ENCODE measurements around the gene CD28.

The CD28 gene

DNA sequence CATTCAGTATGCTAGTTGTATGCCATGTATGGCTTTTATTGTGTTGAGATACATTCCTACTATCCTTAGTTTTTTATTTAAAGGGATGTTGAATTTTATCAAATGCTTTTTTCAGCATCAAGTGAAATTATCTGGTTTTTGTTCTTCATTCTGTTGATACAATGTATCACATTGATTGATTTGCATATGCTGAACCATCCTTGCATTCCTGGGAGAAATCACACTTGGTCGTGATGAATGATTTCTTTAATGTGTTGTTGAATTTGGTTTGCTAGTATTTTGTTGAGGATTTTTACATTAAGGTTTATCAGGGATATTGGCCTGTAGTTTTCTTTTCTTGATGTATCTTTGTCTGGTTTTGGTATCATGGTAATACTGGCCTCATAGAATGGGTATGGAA lies 49.7 kb downstream of the CD28 start:
- peaks cover 4% of the 10 kb centered on the region for H3K27me3 Mint-ChIP-seq (ENCODE audit: low read depth)
- H3K27ac Mint-ChIP-seq: no peak overlapping the region
- no peak overlapping the region for H3K4me3 Mint-ChIP-seq
- TF ChIP-seq, protein P1, sequence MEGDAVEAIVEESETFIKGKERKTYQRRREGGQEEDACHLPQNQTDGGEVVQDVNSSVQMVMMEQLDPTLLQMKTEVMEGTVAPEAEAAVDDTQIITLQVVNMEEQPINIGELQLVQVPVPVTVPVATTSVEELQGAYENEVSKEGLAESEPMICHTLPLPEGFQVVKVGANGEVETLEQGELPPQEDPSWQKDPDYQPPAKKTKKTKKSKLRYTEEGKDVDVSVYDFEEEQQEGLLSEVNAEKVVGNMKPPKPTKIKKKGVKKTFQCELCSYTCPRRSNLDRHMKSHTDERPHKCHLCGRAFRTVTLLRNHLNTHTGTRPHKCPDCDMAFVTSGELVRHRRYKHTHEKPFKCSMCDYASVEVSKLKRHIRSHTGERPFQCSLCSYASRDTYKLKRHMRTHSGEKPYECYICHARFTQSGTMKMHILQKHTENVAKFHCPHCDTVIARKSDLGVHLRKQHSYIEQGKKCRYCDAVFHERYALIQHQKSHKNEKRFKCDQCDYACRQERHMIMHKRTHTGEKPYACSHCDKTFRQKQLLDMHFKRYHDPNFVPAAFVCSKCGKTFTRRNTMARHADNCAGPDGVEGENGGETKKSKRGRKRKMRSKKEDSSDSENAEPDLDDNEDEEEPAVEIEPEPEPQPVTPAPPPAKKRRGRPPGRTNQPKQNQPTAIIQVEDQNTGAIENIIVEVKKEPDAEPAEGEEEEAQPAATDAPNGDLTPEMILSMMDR (IDR thresholded peaks at IDR 0.05; ENCODE audit: unreplicated experiment in 3 of 3): no peak
- H3K36me3 Mint-ChIP-seq (ENCODE audit: low read depth): peaks cover 10% of the 10 kb centered on the region
- peaks cover 43% of the 10 kb centered on the region for H3K9me3 Mint-ChIP-seq
- no peaks in the 10 kb centered on the region for H3K4me1 Mint-ChIP-seq

DNA sequence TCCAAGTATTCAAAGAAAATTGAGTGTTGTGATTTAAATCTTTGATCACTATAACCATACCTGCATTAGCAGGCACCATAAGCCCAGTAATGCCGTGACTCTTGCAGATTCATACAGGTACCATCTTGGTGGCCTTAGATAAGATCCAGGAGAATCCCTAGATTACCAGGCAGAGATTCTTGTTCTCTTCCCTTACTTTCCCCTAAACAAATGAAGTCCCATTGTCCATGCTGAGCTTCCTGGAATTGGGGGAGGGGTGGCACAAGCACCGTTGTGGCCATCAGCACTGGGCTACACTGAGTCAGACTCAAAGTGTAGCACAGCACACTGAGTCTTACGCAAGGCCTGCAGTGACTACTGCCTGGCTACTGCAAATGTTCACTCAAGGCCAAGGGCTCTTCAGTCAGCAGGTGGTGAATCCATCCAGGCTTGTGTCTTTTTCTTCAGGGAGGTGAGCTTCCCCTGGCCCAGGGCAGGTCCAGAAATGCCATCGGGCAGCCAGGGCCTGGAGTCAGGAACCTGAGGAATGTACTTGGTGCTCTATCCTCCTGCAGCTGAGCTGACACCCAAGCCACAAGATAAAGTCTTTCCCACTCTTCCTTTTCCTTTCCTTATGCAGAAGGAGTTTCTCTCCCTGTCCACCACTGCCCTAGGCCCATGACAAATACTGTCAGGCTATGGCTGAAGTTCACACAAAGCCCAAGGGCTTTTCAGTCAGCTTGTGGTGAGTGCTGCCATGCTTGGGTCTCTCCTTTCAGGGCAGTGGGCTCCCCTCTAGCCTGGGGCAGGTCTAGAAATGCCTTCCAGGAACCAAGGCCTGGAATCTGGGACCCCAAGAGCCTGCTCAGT lies 52.6 kb downstream of the CD28 start:
- Mint-ChIP-seq H3K4me1 (no peaks in the 10 kb centered on the region), H3K36me3 (ENCODE audit: low read depth) (peaks cover 10% of the 10 kb centered on the region), H3K27ac (no peak overlapping the region), H3K4me3 (no peak overlapping the region), H3K27me3 (ENCODE audit: low read depth) (peaks cover 4% of the 10 kb centered on the region), H3K9me3 (peaks cover 38% of the 10 kb centered on the region)
- TF ChIP-seq, protein P1 (IDR thresholded peaks at IDR 0.05; ENCODE audit: unreplicated experiment in 3 of 3): no peak

DNA sequence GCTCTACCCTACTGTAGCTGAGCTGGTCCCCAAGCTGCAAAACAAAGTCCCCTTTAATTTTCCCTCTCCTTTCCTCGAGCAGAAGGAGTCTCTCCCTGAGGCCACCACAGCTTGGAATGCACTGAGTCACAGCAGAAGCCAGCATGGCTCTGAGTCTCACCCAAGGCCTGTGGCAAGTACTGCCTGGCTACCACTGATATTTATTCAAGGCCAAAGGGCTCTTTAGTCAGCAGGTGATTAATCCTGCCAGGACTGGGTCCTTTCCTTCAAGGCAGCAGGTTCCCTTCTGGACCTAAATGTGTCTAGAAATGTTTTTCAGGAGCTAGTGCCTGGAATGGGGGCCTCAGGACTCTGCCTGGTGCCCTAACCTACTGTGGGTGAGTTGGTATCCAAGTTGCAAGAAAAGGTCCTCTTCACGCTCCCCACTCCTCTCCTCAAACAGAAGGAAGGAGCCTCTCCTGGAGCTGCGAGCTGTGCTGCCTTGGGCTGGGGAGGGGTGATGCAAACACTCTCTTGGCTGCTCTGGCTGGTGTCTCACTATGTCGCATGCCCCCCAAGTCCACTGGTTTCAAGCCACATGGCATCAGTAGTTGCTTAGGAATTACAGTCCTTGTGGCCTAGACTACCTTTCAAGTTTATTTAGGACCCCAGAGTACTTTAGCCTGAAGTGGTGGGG lies 53.4 kb downstream of the CD28 start:
- Mint-ChIP-seq H3K36me3 (ENCODE audit: low read depth) (peaks cover 10% of the 10 kb centered on the region), H3K4me1 (no peaks in the 10 kb centered on the region), H3K27me3 (ENCODE audit: low read depth) (peaks cover 4% of the 10 kb centered on the region), H3K4me3 (no peak overlapping the region), H3K9me3 (peaks cover 35% of the 10 kb centered on the region), H3K27ac (no peak overlapping the region)
- TF ChIP-seq, protein P1 (IDR thresholded peaks at IDR 0.05; ENCODE audit: unreplicated experiment in 3 of 3): no peak

DNA sequence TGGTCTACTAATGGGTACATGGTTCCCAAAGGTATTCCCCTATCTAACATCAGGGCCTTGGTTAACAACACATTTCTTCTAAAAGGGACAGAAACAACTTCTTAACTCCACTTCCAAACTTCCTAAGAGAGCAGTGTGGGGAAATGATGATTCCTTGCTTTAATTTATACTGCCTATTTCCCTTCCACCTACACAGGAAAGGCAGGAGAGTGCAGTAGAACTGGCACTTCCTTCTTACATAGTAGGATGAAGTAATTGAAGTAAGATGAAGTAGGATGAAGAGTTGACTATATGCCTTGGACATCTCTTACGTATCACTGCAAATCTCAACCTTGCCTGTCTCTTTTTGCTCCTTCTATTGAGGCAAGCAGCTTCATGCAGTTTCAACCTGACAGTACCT lies 54.7 kb downstream of the CD28 start:
- H3K9me3 Mint-ChIP-seq: peaks cover 30% of the 10 kb centered on the region
- H3K4me1 Mint-ChIP-seq: no peaks in the 10 kb centered on the region
- peaks cover 4% of the 10 kb centered on the region for H3K27me3 Mint-ChIP-seq (ENCODE audit: low read depth)
- H3K36me3 Mint-ChIP-seq (ENCODE audit: low read depth): peaks cover 8% of the 10 kb centered on the region
- H3K27ac Mint-ChIP-seq: no peak overlapping the region
- TF ChIP-seq, protein P1 (IDR thresholded peaks at IDR 0.05; ENCODE audit: unreplicated experiment in 3 of 3): no peak
- H3K4me3 Mint-ChIP-seq: no peak overlapping the region

DNA sequence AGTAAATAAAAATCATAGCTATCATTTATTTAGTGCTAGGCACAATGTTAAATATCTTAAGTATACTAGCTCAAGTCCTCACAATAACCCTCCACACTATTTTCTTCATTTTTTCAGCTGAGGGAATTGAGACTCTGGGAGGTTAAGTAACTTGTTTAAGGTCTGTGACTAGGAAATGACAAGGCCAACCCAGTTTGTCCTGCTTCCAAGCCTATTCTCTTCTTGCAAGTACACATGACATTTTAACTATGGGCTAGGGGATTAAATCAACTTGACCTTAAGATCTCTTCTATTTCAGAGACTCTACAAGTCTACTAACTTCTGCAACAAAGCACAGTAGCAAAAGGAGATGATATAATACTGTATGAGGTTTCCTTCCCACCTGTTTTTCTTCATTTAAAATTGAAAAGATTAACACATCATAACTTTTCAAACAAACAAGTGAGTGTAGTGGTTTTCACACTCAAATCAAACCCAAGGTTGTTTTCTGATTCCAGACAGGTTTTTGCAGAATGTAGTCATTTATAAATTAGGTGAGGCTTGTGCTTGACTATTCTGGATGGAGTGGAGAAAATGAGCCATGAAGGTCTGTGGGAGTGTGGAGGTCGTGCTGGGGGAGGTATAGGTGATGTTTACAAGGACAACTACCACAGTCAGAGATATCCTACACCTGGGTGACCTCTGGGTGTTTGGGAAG lies 57.0 kb downstream of the CD28 start:
- H3K27ac Mint-ChIP-seq: no peak overlapping the region
- peaks cover 12% of the 10 kb centered on the region for H3K9me3 Mint-ChIP-seq
- H3K4me3 Mint-ChIP-seq: no peak overlapping the region
- H3K4me1 Mint-ChIP-seq: no peaks in the 10 kb centered on the region
- peaks cover 4% of the 10 kb centered on the region for H3K27me3 Mint-ChIP-seq (ENCODE audit: low read depth)
- TF ChIP-seq, protein P1 (IDR thresholded peaks at IDR 0.05; ENCODE audit: unreplicated experiment in 3 of 3): no peak
- H3K36me3 Mint-ChIP-seq (ENCODE audit: low read depth): no peaks in the 10 kb centered on the region

All from nephron (organoid).